ENCODE results near the gene NUP160.
A peak's percentile ranks its signal among the peaks of the same experiment; 100 is the strongest.
"Not testable (repeated sequence)": the region's sequence is repeated elsewhere in the genome, so short reads cannot be mapped to it uniquely, and the experiment has no call there.

Gene NUP160

GRCh38 chr11:47778878-47779483 lies 69.2 kb downstream of the NUP160 start:
- DNase-seq (ENCODE audit: insufficient read length), result no peak
- no peak for TF ChIP-seq POLR2AphosphoS5 (IDR thresholded peaks at IDR 0.05; ENCODE audit: low read depth, low read length)
- no peak for TF ChIP-seq POLR2A (IDR thresholded peaks at IDR 0.05; ENCODE audit: low read depth, low read length)
- TF ChIP-seq TAF1 (IDR thresholded peaks at IDR 0.05; ENCODE audit: borderline replicate concordance, low read depth, low read length), result no peak
- no peak for FAIRE-seq

GRCh38 chr11:47775240-47775869 lies 72.8 kb downstream of the NUP160 start:
- TF ChIP-seq POLR2A (IDR thresholded peaks at IDR 0.05; ENCODE audit: low read depth, low read length) (no peak), POLR2AphosphoS5 (IDR thresholded peaks at IDR 0.05; ENCODE audit: low read depth, low read length) (no peak), TAF1 (IDR thresholded peaks at IDR 0.05; ENCODE audit: borderline replicate concordance, low read depth, low read length) (no peak)
- DNase-seq (ENCODE audit: insufficient read length), result no peak
- no peak for FAIRE-seq

GRCh38 chr11:47773882-47774281 lies 74.3 kb downstream of the NUP160 start:
- no peak for FAIRE-seq
- TF ChIP-seq POLR2AphosphoS5 (IDR thresholded peaks at IDR 0.05; ENCODE audit: low read depth, low read length), result no peak
- TF ChIP-seq POLR2A (IDR thresholded peaks at IDR 0.05; ENCODE audit: low read depth, low read length), result no peak
- DNase-seq (ENCODE audit: insufficient read length), result no peak

DNA sequence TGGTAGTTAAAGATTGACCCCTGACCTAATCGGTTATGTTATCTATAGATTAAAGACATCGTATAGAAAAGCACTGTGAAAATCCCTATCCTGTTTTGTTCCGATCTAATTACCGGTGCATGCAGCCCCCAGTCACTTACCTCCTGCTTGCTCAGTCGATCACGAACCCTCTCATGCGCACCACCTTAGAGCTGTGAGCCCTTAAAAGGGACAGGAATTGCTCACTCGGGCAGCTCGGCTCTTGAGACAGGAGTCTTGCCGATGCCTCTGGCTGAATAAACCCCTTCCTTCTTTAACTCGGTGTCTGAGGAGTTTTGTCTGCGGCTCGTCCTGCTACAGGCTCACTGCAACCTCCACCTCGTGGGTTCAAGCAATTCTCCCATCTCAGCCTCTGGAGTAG lies 78.6 kb downstream of the NUP160 start:
- FAIRE-seq; DNase-seq (ENCODE audit: insufficient read length): not testable (repeated sequence)

GRCh38 chr11:47768101-47768612 lies 80.0 kb downstream of the NUP160 start:
- DNase-seq (ENCODE audit: insufficient read length), result no peak
- TF ChIP-seq TAF1 (IDR thresholded peaks at IDR 0.05; ENCODE audit: borderline replicate concordance, low read depth, low read length), result no peak
- peak; percentile 6; the same call in 1 of the 2 replicates for TF ChIP-seq POLR2A (IDR thresholded peaks at IDR 0.05; ENCODE audit: low read depth, low read length)
- 0 out of 2 replicates have a peak, but pooled peaks have one; percentile 37 for TF ChIP-seq POLR2AphosphoS5 (IDR thresholded peaks at IDR 0.05; ENCODE audit: low read depth, low read length)
- FAIRE-seq, result no peak

GRCh38 chr11:47766509-47767227 lies 81.5 kb downstream of the NUP160 start:
- FAIRE-seq, result peak; percentile 83
- DNase-seq (ENCODE audit: insufficient read length), result peak; percentile 30
- TF ChIP-seq POLR2AphosphoS5 (IDR thresholded peaks at IDR 0.05; ENCODE audit: low read depth, low read length), result no peak; the same call in 1 of the 2 replicates
- peak; percentile 67; the same call in 1 of the 2 replicates for TF ChIP-seq POLR2A (IDR thresholded peaks at IDR 0.05; ENCODE audit: low read depth, low read length)
- peak; percentile 40; the same call in 1 of the 2 replicates for TF ChIP-seq TAF1 (IDR thresholded peaks at IDR 0.05; ENCODE audit: borderline replicate concordance, low read depth, low read length)

GRCh38 chr11:47765086-47765485 lies 83.1 kb downstream of the NUP160 start:
- TF ChIP-seq TAF1 (IDR thresholded peaks at IDR 0.05; ENCODE audit: borderline replicate concordance, low read depth, low read length), result no peak
- TF ChIP-seq POLR2A (IDR thresholded peaks at IDR 0.05; ENCODE audit: low read depth, low read length), result no peak
- TF ChIP-seq POLR2AphosphoS5 (IDR thresholded peaks at IDR 0.05; ENCODE audit: low read depth, low read length), result no peak
- DNase-seq (ENCODE audit: insufficient read length), result no peak
- no peak for FAIRE-seq

DNA sequence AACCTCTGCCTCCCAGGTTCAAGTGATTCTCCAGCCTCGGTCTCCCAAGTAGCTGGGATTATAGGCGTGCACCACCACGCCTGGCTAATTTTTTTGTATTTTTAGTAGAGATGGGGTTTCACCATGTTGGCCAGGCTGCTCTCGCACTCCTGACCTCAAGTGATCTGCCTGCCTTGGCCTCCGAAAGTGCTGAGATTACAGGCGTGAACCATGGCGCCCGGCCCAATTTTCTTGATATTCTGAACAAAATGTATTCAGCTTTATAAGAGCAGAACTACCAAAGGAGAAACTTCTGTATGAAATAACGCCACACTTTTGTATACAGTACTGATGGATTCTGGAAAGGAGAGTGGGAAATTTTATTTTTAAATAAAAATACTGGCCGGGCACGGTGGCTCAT lies 88.9 kb downstream of the NUP160 start:
- not testable (repeated sequence) for FAIRE-seq; DNase-seq (ENCODE audit: insufficient read length)

GRCh38 chr11:47756208-47756607 lies 91.9 kb downstream of the NUP160 start:
- FAIRE-seq (no peak), DNase-seq (ENCODE audit: insufficient read length) (no peak)
- TF ChIP-seq POLR2A (IDR thresholded peaks at IDR 0.05; ENCODE audit: low read depth, low read length) (no peak), POLR2AphosphoS5 (IDR thresholded peaks at IDR 0.05; ENCODE audit: low read depth, low read length) (no peak), TAF1 (IDR thresholded peaks at IDR 0.05; ENCODE audit: borderline replicate concordance, low read depth, low read length) (no peak)

GRCh38 chr11:47750725-47751124 lies 97.4 kb downstream of the NUP160 start:
- DNase-seq (ENCODE audit: insufficient read length), result no peak
- TF ChIP-seq POLR2AphosphoS5 (IDR thresholded peaks at IDR 0.05; ENCODE audit: low read depth, low read length) (no peak), POLR2A (IDR thresholded peaks at IDR 0.05; ENCODE audit: low read depth, low read length) (no peak), TAF1 (IDR thresholded peaks at IDR 0.05; ENCODE audit: borderline replicate concordance, low read depth, low read length) (no peak)
- no peak for FAIRE-seq

DNA sequence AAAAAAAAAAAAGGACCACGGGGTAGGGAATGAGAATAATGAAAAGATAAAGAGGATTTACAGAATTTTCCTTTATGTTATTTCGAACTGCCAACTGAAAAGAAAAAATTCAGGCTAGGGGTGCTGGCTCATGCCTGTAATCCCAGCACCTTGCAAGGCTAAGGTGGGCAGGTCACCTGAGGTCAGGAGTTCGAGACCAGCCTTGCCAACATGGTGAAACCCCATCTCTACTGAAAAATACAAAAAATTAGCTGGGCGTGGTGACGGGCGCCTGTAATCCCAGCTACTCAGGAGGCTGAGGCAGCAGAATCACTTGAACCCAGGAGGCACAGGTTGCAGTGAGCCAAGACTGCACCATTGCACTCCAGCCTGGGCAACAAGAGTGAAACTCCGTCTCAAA lies 105.7 kb downstream of the NUP160 start:
- not testable (repeated sequence) for FAIRE-seq; DNase-seq (ENCODE audit: insufficient read length)

GRCh38 chr11:47737817-47738216 lies 110.3 kb downstream of the NUP160 start:
- FAIRE-seq; DNase-seq (ENCODE audit: insufficient read length): not testable (repeated sequence)

All from GM12892 (cell line).